GM19397 (cell line): ENCODE results near the gene BCL10.
"Not testable (repeated sequence)": the region's sequence is repeated elsewhere in the genome, so short reads cannot be mapped to it uniquely, and the experiment has no call there.

Source experiments
- ATAC-seq: cut with Tn5 transposase; IDR thresholded peaks from one replicate; pipeline ENCODE4 v1.9.1; 2021; ENCODE audit warnings: mild to moderate bottlenecking, moderate library complexity; ENCODE audit not compliant: unreplicated experiment

The BCL10 gene

DNA sequence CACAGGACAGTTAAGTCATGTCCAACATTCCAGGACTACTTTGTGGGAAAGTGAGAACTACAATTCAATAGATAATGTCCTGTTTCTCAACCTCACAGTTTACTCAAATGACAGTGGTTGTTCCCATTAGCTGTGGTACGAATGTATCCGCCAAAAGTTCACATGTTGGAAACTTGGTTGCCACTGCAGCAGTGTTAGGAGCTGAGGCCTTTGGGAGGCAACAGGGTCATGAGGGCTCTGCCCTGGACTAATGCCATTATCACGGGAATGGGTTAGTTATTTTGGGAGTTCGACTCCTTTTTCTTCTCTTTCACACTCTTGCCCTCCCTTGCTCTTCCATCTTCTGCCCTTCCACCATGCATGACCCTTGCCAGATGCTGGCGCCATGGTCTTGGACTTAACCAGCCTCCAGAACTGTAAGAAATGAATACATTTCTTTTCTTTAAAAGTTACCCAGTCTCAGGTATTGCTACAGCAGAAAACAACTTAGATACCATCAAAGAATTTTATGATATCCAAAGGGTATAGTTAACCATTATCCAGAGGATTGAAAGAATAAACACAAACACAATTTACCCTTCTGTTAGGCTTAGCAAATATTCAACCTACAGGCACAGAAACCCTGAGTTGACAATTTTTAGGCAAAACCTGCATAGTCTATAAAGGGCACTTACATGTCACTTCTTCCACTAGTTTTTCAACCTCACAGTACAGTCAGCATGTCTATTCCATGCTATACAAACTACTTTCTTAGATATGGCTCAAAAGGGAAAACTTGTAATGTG lies 7.4 kb downstream of the BCL10 start:
- no peak for ATAC-seq

DNA sequence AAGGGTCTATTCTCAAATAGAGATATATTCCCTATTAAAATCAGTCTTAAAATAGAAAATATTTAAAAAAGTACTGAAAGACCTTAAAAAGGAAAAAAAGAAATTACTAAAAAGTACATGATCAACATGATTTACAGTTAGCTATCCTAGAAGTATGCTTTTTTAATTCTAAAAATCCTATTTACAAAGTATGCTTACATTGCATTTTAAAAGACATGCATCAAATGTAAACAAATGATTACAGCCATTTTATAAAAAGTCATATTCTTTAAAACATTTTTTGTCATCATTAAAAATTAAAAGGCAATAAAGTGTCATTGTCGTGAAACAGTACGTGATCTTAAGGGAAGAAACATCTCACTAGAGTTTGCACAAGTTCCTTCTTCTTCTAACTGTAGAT lies 9.1 kb downstream of the BCL10 start:
- ATAC-seq, result no peak

DNA sequence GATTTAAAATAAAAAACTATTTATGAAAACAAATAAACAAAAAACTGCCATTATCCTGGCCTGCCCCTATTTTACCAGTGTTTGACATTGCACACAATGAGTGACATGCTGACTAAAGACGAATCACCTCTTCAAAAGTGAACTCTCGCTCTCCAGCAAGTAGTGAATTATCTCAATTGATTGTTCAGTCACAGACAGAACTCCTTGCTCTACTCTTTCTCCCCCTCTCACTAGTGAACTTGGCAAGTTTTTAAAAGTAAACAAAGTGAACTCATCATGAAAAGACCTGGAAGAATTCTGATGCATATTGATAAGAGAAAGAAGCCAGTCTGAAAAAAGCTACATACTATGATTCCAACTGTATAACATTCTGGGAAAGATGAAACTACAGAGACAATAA lies 12.3 kb downstream of the BCL10 start:
- ATAC-seq, result no peak

DNA sequence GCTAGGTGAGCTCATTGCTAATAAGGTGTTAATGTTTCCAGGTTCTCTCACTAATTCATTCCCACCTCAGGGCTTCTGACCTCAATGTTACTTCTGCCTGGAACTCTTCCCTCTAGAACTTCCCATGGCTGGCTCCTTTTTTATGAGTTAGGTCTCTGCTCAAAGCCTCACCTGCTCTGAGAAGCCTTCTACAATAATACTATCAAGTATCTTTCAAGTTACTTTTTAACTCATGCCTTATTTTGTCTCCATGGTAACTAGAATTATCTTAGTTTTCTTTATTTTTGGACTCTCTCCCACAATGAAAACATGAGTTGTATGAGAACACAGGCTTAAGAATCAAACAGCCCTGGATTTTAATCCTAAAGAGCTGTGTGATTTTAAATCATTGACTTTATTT lies 13.4 kb downstream of the BCL10 start:
- ATAC-seq, result no peak

DNA sequence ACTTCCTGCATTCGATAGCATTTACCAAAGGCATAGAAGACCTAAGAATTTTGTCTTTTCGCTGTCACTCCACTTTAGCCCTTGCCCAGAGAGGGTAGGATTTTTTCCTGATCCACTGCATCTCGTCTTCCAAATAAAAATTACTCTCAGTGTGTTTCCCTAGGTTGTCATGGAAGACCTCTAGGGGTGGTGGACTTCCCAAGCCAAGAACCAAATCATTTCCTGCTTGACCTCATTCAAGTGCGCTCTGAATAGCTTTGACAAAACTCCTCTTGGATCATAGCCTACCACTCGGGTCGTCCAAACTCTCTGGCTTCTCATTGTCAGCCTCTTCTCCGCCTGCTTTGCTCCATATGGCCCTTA lies 16.5 kb downstream of the BCL10 start:
- ATAC-seq, result no peak

DNA sequence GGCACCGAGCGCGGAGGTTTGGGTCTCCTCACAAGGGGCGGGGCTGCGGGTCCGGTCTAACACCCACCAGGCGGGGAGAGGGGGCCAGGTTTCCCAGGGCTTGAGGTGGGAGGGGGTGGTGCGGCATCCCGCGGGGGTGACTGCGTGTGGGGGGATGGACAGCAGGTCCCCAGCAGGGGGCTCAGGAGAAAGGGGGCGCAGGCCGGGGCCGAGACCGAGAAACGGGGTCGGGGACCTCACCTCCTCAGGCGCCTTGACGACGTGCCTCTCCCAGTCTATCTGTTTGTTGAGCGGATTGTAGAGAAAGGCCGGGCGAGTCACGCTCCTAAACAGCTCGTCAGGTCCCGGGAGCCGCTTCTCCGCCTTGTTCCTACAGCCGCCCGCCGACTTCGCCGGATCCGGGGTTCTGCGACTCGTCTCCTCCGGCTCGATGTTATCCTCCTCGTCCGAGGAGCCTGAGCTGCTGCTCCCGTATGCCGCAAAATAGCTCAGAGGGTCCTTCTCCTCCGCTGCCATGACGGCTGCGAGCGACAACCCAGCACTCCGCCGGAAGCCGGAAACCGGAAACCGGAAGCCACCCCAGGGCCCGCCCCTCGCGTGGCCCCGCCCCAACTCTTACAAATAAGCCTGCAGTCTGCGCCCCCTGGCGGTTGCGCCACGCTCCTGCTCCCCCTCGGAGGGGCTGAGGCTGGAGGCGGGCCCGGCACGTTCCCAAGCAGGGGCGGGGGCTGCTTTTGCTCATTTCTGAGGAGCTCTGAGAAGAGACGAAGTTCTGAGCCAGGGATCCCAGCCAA lies 17.1 kb downstream of the BCL10 start, which contains the start of gene C1orf52:
C1orf52 (minus strand) TSS at position 545 of the 794 bp plus-strand sequence; CDS start at position 516, 29 bp downstream.
- ATAC-seq, result peak; percentile 99

DNA sequence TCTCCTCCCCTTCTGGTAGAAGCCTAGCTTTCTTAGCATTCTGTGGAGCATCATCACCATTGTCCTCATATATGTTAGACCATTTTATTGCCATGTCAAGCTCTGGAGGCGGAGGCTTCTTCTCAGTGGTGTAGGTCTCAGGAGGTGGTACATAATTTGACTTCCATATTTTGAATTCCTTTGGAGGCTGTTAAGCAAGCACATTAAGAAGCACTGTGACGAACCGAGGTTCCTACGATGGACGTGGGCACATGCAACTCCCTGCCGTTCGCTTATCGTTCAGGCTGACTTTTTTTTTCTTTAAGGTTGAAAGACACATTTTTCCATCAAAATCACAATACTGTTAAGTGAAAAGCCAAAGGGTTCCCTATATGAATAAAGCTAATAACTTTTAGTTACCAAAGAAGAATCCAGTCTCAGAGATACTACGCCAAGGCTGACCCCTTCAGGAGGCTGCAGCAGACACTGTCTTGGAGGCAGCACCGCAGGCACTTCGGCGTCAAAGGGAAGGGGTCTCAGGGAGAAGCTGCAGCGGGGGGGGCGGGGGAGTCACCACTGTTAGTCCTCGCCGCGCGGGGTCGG lies 17.8 kb downstream of the BCL10 start:
- ATAC-seq, result no peak

DNA sequence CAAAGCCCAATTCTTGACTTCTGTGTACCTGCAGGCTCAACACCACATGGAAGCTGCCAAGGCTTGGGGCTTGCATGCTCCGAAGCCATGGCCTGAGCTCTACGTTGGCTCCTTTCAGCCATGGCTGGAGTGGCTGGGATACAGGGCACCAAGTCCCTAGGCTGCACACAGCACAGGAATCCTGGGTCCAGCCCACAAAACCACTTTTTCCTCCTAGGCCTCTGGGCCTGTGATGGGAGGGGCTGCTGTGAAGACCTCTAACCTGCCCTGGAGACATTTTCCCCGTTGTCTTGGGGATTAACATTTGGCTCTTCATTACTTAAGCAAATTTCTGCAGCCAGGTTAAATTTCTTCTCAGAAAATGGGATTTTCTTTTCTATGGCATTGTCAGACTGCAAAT lies 27.4 kb downstream of the BCL10 start:
- ATAC-seq, result not testable (repeated sequence)

DNA sequence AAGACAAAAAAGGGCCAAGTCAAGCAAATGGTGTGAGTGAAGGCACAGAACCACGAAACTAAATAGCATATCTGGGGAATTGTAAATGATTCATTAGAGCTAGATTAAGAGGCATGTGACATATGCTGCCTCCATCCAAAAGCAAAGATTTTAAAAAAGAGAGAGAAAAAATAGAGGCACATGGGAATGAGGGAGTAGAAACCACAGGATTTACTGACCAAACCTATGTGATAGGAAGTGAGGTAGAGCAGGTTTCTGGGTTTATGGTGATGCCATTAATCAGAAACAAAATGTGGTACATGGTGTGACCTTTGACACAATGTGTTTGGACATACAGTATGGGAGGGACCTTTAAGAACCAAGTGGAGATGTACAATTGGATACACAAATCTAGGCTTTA lies 30.5 kb downstream of the BCL10 start:
- no peak for ATAC-seq

DNA sequence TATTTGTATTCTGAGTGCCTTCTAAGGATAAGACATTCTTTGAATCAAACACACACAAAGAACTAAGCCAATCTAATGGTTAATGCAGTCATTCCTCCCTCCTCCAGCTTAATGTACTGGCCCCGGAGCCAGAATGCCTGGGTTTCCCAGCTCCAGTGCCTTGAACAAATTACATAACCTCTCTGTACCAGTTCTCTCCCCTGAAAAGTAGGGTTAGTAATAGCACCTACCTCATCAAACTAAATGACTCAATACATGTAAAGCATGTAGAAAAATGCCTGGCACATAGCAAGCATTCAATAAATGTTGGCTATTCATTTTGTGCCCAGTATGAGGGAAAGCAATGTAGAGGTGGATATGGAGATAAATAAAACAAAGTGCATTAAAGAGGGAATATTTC lies 31.0 kb downstream of the BCL10 start:
- ATAC-seq, result no peak

DNA sequence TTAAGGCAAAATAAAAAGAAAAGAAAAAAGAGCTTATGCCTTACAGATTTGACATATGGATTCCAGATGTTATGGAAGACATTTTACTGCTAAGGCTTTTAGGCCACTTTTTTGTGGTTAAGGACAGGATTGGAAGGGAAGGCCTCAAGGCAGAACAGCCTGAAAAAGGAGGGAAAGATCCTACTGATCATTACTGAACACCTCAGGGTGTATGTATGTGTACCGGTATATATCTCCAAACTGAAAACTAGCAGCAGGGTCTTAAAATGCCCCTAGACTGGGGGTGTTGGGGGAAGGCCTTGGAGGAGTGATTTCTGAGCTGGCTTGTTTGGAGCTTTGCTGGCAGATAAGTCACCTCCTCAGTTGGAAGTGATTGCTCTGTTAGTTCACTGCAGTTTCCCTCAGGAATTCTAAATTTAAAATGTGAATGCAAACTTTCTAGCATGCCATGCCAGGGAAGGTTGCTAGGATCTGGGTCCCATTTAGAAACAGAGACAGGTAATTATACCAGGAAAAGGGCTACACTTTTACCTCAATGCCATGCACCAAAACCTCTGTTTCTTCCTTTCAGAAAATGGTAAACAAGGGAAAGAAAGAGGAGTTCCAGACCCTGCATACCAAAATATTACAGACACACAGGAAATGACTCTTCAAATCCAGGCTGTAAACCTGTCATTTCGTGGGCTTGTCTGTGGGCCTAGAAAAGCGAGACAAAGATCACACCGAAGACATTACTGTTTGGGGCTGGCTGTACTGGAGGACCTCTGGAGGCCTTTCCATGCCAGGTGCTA lies 32.0 kb downstream of the BCL10 start:
- ATAC-seq, result no peak

DNA sequence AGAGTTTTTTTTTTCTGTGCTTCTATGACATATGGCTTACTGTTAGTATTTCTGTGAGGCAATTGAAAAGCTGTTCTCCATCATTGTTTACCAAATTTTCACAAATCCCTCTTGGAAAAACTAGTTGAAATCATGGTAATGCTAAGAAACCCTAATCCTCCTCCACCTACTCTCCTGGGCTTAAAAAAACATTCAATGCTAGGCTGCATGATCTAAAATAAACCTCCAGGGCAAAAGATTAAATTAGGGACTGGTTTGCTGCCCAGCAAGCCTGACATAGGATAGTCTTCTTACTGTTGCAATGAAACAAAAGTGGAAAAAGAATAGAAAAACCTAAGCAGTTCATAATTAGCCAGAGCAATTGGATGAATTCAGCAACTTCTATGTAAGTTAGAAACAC lies 33.1 kb downstream of the BCL10 start:
- no peak for ATAC-seq

DNA sequence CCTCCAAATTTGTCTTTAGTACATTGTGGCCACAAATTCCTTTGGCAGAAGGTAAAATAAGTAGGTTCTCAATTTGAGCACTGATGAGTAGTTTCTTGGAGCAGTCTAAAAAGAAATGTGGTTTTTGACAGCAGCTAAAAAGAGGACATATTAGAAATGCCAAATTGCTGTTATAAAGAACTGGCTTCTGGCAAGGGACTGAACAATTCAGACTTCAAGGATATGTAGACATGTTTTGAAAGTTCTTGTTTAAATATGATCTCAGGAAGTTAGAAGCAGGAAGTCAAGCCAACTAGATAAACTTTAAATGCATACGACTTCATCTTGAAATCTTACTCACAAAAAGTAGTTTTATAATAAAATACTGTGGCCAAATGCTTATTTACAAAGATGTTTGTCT lies 35.8 kb downstream of the BCL10 start:
- no peak for ATAC-seq

DNA sequence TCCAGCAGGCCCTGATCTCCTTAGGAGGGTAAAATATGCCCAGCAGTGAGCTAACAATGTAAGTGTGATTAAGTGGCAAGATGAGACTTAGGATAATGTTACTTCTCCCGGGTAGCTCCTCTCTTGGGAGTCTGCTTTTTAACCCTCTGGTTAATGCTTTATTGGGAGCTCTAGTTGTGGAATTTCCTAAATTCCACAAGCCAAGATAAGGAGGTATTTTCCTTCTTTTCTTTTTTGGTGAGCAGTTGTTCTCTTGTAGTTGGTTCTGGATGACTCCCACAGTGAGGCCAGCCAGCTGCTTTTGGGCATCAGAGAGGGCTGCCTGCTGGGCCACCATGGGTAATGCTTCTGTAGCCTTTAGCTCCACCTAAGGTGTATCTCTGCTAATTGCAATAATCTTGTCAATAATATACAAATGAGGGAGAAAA lies 36.2 kb downstream of the BCL10 start:
- no peak for ATAC-seq

DNA sequence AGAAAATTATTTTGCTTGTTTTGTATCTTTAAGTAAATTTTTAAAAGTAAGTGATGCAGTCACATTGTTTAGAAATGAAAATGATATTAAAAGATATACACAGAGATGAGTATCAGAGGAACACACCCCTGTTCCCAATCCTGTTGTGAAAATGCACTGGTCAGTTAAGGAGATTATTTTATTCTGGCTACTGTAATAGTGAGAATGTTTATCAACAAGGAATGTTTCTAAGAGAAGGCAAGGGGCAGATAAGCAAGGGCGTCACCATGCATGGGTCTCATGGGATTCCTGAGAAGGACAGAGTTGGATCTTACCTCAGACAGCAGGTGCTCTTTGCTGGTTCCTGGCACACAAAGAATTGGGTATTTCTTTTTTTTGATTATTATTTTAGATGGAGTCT lies 38.8 kb downstream of the BCL10 start:
- no peak for ATAC-seq

DNA sequence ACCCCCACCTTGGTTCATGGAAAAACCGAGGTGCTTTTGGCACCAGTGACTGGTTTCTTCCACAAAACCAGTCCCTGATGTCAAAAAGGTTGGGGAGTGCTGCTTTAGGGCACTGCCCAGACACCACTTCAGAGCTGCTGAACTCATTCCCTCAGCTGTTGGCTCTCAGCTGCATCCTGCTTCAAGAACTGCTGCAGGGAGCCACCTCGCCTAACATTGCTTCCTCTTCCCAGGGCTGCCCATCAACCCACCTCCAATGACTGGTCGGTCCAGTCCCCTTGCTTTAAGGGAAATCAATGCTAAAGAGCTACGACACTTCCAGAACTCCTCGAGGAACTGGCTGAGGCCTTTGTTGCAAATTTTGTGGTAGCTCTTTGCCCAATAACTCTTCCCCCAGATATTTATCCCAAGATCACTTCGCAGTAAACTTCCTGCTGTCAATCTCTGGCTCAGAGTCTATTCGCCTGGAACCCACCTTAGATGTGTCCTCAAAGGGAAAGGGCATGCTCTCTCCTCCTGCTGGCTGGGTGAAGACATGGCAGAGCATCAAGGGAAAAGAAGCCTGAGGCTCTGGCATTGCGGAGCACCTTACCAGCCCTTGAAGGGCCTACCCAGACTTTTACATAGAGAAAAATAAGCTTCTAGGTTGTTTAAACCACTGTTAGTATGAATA lies 46.0 kb downstream of the BCL10 start:
- no peak for ATAC-seq

DNA sequence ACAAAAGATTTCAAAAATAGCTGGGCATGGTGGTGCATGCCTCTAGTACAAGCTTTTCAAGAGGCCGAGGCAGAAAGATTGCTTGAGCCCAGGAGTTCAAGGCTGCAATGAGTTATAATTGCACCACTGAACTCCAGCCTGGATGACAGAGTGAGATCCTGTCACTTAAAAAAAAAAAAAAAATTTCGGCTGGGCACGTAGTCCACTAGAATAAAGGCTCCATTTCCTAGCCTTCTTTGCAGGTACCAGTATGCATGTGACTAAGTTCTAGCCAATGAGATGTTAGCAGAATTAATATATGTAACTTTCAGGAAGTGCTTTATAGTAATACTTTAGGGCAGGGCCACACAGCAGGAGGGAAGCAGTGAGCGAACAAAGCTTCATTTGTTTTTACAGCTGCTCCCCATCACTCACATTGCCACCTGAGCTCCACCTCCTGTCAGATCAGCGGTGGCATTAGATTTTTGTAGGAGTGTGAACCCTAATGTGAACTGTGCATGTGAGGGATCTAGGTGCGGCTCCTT lies 46.8 kb downstream of the BCL10 start:
- no peak for ATAC-seq

DNA sequence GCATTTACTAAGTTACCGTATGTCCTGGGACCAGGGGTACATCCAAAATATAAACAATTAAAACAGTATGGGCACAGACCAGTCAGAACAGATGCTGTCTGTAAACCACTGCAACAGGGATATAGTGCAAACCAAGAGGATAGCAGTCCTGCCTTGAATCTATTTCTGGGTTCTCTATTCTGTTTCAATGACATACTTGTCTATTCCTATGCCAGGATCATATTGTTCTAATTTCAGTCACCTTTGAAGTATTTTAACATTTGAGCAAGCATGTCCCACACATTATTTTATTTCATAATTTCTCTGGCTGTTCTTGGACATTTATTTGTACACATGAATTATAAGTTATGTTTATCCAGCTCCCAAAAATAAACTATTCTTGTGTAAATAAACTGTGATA lies 47.5 kb downstream of the BCL10 start:
- ATAC-seq, result no peak

DNA sequence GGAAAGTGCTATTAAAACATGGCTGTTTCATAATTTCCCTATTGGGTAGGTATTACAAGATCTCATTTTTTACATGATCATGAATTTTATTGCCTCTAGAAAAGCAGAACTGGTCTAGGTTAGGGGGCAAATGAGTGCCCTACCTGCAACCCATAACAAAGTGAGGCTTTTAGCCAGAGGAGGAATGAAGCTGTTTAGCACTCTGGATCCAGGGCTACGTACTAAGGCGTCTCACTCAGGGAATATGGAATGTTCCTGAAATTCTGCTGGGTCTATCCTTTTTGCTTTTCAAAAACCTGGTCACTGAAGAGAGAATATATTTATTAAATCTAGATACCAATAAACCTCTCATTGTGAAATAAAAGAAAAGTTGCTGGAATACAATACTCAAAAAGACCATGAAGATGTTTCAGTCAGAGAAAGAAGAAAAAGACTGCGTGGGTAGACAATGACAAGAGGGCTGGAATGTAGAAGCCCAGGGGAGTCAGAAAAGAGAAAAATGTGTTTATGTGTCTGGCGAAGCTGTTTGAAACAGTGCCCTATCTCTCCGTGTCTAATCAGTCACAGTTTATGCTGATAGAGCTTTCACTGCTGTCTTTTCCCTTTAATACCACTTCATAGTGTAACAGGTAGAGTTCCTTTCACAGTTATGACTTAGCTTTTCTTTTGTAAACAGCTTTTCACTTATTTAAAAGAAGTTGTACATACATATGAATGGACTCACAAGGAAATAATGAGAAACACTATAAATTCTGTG lies 50.6 kb downstream of the BCL10 start:
- no peak for ATAC-seq
